ENCODE measurements around the gene ADAMTS8.
A peak's percentile ranks its signal among the peaks of the same experiment; 100 is the strongest.

Gene ADAMTS8

DNA sequence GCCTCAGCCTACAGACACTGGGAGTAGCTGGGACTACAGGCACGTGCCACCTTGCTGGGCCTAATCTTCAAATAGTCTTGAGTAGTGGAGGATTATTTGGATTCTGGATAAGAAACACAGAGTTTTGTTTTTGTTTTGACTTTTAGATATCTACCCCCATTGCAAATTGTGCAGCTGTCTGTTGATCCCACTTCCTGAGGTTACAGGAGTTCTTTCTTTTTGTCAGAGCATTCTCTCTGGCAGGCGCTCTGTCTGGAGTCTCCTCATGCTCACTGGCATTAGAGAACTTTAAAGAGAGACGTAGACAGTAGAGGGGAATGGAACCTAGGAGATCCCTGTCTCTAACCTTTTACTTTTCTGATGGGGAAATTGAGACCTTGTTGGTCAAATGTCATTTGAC is 7.8 kb upstream of the ADAMTS8 start:
- DNase-seq: no peak

DNA sequence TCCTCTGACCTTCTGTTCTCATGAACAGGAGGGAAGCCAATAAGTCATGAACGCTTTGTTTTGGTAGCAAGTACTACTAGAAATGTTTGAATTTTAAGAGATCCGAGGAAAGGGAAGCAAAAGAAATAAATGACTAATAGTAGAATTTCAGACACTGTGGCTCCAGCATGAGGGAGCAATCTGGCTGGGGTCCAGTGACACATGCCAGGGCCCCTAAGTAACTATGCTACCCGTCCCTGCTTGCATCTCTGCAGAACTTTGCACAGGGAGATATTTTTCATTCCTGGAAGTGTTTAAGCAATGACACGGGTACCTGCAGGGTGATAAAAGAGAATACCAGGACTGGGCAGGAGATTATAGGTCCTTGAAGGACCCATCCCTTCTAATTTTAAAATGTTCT is 7.3 kb upstream of the ADAMTS8 start:
- DNase-seq: no peak

DNA sequence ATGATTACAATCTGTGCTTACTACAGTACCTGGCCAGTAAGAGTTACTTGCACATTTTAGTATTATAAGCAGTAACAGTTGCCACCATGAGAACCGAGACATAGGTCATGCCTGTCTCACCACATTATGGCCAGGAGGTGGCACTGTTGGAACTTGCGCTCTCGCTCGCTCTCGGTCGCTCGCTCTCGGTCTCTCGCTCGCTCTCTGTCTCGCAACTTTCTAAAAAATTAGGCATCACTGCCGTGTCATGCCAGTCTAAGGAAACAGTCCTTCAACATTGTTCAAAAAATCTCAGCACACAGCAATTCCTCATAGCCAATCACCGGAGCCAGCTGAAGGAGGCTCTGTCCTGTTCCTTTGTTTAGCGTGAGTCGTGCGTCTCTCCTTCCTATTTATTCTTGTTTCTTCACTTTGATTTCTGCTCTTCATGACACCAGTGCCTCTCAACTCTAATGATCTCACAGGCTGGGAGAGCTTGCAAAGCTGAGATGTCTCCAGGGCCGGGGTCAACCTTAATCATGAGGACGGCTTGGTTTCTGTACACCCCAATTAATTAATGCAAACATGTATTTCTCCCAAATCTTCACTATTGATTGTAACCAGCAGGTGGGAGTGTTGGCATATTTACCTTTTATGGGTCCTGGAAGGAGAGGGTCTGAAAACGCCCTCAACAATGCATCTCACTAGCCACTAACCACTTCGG is 6.3 kb upstream of the ADAMTS8 start:
- peak; percentile 90 for DNase-seq

DNA sequence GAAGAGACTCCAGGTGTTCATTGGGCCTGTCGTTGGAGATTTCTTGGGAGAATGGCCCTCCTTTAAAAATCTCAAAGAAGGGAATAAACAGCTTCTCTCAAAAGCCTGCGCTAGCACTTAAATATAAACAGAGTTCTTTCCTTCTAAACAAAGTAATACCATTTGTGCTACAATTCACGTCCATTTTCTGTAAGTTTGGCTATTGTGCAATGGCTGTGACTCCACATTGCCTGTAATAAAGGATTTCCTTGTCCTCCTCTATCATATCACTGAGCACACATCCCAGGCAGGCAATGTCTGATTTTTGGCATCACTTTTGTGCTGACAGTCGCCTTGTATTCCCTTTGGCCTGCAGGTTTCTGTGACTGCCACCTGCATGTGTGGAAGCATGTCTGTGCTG is 4.9 kb upstream of the ADAMTS8 start:
- no peak for DNase-seq

DNA sequence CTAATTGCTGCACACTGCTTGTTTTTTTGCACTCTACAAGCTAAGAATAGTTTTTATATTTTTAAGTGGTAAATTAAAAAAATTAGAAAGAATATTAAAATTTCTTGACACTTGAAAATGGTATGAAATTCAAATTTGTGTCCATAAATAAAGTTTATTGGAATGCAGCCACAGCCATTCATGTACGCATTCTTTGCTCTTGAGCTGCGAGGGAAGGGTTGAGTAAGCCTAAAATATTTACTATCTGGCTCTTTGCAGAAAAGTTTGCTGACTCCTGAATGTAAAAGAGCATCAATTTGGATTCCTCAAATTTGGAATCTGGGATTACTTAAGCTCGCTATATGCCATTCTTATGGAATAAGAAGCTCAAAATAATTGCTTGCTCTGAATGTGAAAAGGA is 3.4 kb upstream of the ADAMTS8 start:
- DNase-seq: no peak

DNA sequence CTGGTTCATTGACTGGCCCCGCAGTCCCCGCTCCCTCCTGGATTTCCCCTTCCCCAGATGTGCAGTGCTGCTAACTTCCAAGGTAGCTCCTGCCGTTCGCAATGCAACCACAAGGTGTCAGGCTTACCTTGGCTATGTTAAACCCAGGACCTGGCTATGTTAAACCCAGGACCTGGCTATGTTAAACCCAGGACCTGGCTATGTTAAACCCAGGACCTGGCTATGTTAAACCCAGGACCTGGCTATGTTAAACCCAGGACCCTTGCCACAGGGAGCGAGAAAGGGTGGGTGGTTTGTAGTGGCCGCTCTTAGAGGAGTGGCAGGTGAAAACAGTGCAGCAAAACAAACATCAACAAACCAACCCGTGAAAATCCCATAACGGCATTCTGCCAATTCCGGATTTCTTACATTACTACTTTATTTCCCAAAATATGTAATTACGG is 2.9 kb upstream of the ADAMTS8 start:
- DNase-seq: peak; percentile 67

DNA sequence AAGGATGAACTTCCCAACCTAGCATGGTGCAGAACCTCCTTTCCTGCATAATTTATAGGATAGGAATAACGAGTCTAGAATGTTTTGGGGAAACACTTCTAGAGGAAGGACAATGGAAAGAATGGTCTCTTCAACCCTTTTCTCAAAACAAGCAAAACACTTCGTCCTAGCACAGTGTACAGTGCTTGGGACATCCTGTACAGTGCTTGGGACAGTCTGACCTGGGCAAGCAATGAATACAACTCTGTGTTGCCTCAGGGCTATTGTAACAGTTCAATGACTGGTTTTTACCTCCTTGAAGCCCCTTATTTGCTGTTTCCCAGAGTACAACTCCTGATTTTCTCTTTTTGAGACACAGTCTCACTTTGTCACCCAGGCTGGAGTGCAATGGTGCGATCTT is 1.6 kb upstream of the ADAMTS8 start:
- no peak for DNase-seq

DNA sequence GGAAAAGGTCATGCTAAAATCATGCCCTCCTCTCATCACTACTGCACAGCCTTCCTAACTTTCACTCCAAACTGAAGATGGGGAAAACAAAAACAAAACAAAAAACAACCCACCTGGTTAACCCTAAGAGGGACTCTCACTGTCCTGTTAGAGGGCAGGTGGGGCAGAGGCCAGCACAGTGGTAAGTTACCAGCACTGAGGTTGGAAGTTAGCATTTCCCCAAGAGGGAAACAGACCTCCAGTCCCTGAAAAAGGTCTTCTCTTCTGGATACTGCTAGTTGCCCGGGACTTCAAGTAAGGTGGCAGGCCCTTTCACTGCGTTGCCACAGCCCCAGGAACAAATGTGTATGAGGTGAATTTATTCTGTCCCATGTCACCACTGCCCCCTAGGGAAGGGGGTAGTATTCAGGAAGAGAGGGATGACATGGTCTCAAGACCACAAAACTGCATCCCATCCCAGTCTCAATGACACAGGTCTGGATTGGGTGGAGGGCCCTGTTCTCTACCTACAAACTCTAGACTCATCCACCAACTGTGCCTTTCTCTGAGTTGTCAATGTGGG is 792 bp upstream of the ADAMTS8 start:
- DNase-seq: no peak

DNA sequence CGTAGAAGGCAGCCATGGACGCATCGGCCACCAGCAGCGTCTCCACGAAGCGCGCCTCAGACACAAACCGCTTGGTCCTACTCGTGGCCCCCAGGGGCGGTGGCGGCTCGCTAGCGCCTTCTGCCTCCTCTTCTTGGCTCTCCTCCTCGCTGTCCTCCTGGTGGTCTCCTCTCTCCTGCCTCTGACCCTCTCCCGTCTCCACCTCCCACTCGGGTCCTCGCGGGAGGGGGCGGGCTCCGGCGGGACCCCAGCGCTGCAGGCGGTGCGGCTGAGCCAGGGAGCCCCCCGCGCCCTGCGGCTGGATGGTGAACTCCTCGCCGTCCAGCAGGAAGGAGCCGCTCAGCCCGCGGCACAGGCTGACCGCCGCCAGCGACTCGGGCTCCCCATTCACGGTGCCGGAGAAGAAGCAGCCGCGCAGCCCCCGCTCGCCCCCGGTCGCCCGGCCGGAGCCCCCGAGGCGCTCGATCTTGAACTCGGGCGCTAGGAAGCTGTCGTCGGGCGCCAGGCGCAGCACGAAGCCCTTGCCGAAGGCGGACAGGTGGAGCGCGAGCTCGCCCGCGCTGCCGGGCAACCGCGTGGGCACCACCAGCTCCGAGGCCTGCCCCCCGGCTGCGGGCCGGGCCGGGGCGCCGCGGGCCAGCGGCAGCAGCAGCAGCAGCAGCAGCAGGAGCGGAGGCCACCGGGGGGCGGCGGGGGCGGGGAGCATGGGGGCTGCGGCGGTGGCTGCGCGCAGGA is 661 bp downstream of the ADAMTS8 start:
- DNase-seq: peak; percentile 35

DNA sequence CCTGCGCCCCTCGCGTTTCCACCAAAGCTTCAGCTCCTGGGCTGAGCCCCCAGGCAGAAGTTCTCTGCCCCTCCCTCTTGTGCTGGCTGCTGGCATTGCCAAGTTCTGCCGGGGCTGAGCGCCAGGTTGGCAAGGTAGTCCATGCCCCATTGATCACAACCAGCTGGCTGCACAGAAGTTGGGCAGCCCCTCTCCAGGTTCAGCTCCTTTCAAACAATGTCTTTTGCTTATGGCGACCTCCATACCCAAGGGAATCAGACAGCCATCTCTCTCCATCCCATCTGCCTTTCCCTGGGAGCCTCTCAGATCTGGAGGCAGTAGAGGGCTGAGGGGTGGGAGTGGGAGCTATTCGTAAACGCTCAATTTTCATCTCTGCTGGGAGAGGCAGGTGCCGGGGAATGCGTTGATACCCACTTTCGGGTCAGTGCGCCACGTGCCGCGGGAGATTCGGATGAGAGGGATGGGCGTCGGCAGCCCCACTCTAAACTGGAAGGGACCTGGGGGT is 1.5 kb downstream of the ADAMTS8 start:
- DNase-seq: peak; percentile 59

DNA sequence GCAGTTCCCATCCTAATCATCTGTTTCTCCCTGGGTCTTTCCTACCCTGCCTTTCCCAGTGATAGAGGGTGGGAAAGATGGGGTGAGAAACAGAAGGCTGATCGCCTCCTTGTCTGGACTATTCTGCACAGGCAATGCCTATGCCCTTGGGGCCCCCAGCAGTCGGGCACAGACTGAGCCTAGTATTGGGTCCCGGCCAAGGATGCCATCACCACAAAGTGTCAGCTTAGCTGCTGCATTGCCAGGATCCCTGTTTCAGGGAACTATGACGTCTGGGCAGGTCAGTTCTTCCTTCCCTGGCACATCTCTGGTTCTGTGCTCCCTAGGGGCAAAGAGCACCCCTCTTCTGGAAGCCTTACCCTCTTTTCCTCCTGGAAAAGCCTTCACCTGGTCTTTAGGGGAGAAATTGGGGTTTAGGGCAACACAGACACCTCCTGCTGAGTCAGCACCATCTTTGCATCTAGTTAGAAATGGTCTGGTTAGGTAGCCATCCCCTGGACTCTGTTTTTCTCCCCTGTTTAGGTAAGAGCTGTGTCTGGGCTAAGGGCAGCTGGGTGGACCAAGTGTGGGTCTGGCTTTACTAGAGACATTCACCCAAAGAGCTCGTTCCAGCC is 2.1 kb downstream of the ADAMTS8 start:
- no peak for DNase-seq

DNA sequence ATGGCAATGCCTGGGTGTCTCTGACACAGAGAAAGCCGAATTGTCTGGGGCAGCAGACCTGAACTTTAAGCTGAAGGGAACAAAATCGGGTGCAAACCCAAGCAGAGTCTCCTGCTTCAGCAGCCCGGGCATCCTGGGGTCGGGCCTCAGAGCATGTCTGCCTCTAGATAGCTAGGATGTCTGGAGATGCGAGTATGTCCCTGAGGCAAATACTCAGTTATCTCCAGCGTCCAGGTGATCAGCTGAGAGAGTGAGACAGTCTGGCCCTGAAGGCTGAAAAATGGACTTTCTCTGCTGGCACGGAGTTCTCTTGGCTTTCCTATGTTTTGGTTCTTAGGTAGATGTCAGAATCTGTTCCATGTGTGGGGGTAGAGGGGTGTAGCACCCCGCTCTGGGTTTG is 3.3 kb downstream of the ADAMTS8 start:
- DNase-seq: no peak

DNA sequence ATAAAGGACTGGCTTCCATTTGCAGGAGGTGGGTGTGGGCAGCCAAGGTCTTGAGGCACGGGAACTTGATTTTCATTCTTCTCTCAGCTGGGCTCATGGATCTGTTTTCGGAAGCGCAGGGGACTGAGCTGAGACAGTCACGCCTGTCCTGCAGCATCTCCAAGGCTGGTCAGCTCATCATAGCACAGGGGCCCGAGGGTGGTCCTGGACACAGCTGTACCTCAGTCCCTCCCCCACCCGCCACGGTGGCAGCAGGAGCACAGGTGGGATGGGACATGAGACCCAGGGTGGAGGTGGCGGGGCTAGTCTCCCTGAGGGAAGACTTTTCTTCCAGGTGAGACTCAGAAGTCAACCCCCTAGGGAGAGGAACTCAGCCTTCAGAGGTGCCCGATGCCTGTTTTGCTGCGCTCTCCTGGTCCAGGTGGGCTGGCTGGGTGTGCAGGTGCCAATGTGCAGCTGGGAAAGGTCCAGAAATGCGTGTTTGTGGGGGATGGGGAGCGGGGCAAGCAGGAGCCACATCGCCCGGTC is 3.7 kb downstream of the ADAMTS8 start:
- DNase-seq: no peak

DNA sequence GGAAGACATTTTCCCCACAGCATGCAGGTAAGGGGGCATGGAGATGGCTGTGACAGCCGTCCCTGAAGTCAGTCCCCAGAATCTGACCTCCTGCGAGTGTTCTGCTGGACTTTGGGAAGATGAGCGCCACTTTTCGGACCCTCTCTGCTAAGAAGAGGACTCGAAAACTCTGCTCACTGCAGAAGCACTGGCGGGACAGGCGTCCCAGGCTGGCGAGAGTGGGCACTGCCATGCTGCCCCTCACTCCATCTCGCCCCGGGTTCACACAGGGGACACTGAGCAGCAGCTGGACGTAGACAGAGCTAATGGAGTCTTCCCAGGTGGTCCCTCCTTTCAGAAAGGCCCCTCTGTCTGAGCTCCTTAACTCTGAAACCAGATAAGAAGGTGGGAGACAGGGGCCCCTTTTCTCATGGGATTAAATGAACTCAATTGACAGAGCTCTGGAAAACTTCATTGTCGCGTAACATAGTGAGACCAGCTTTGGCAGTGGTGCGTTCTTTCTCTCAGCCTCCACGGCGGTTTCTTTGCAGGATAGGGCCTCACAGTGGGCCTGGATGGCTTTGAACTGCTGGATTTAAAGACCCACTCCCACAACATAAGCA is 4.8 kb downstream of the ADAMTS8 start:
- DNase-seq: no peak

DNA sequence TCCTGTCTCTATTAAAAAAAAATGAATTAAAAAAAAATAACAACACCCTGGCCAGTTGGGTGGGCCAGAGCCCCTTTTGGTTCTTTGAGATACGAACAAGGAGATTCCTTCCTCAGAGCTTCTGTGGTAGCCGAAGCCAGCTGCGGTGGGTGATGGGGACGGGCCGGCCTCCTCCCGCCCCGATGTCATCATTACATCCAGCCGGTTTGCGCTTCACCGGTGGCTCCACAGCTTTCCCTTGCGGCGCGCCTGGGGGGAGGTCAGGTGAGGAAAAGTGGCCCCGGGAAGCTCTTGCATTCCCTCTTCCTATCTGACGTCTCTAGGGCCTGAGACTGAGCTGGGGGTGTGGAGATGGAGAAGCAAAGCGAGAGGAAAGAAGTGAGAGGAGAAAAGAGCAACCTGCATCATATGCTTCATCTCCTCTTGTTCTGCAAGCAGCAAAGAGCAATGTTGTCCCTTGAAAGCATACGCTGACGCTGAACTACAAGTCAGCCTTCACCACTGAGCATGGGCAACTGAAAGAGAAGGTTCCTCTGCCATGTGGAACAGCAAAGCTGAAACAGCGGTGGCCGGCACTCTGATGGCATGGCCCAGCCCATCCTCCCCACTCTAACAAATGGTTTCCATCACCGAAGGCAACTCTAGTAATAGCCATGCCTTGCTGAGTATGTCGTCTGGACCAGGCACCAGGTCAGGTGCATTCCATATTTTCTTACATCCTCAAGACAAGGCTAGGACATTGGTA is 6.0 kb downstream of the ADAMTS8 start:
- no peak for DNase-seq

DNA sequence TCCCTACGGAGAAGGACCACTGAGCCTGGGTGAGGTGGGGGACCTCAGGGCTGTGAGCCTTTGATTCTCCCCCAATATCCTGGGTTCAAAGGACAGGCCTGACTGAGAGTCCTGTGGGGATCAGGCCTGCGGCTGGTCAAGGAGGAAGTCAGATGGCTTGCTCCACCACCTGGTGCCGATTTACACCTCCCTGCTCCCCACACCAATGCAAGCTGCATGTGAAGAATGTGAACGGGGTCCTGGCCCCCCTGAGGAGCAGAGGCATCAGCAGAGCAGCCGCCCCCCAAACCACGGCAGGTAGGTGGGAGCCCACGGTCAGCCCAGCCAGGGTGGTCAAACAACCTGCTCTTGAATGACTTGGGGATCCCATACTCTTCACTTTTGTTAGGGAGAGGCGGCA is 6.7 kb downstream of the ADAMTS8 start:
- DNase-seq: no peak

DNA sequence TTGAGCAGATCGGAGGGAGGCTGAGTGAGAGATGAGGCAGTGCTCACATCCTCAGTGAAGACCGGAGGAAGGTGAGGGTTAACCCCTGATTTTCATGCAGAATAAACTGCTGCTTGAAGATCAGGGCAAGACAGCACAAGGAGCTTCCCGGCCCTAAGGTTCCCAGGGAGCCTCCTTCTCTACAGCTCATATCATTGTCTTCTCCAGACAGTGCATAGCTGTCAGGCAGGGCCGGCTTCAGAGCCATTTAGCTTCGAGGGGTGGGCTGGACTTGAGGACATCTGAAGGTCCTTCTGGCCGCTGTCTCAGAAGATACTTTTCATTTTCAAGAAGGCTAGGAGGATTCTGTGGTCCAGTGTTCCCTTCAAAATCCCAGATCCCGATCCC is 7.2 kb downstream of the ADAMTS8 start:
- DNase-seq: no peak

DNA sequence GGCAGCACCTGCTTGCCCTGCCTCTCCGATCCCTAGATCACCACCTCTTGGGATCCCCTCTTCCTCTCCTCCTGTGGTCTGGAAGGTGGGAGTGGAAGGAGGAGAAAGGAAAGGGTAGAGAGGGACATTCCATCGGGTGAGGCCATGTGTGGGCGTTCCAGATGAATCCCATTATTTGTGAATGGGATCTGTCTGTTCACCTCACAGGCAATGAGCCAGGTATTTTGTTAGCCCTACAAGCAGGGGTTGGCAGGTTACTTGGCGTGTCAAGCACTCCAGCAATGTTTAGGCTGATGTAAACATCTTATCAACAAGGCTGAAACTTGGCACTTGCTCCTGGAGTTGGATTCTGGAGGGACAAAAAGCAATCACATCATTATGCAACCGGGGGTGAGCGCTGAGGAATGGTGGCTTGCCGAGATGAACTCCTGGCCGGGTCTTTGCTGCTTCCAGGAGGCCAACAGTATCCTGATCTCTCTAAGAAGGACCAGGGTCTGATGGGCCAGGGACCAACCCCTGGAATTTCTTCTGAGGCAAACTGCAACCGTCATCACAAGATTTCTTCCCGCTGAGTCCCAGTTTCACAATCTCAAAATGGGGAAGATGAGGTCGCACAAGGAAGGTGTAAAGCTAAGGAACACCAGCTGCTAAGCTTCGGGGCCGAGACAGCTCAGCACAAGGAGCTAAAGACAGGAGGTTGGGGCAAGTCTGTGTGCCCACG is 7.8 kb downstream of the ADAMTS8 start:
- DNase-seq: no peak

DNA sequence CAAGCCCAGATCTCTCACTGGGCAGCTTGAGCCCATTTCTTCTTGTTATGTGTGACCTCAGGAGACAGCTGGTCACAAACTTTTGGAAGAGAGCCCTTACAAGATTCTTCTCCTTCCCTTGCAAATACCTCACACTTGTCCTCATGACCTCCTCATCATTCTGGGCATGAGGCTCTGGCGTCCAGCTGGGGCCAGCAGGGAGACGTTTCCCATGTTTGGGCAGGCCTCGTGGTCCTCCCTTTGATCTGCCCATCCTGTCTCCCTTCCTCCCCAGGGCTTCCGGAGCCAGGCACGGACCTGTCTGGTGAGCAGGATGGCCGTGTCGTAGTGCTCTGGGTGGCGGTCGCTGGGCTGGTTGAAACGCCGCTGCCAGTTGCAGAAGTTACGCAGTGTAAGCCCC is 9.7 kb downstream of the ADAMTS8 start:
- DNase-seq: no peak

DNA sequence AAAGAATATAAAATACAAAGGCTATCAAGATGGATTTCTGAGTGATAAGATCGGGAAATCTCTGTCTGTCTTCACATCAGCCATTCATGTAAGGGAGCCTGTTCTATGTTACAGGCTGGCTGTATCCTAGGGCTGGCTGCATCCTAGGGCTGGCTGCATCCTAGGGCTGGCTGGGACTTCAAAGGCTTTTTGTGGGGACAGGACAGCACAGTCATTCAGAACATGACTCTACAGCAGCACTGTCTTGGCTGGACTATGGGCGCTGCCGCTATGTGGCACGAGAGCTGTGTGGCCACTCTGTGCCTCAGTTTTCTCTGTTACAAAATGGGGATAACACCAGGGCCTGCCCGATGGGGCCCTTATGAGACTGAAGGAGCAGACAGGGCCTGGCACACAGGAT is 10.2 kb downstream of the ADAMTS8 start:
- DNase-seq: no peak

DNA sequence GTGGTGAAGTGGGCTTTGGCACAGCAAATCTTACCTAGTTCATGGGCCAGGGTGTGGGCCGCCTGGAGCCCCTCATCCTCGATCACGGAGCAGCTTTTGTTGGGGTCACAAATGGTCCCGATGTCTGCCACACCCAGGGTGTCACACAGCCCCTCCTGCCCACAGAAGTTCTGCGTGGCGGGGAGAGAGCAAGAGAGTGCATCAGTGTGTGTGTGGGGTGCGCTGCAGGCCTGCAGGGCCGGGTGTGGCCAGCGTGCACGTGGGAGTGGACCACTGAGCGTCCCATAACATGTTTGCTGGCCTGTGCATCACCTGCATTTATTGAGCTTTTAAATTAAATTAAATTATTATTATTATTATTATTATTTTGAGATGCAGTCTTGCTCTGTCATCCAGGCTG is 11.5 kb downstream of the ADAMTS8 start:
- DNase-seq: no peak

DNA sequence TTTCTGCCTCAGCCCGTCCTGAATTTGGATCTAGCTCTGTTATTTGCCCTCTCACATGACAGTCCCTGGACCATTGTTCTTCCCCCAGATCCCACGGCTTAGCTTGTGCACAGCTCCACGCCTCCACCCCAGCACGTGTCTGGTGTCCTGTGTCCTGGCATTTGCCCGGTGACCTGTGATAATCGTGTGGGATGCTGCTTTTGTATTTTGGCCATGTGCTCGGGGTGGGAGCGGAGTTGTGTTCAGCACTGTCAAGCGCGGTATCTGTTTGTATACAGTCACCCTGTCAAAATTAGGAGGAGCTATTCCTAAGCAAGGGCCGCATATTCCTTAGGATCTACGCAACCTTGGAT is 11.9 kb downstream of the ADAMTS8 start:
- DNase-seq: no peak

Data from NCI-H1092 treated with DMSO at 0.1 percent for 48 hours (cell line).